GM18870 (cell line): ENCODE measurements around the gene FXYD2.

Experiments
- ATAC-seq: cut with Tn5 transposase; IDR thresholded peaks from one replicate; pipeline ENCODE4 v1.9.1; 2021; ENCODE audit warnings: moderate library complexity; ENCODE audit not compliant: unreplicated experiment

FXYD2 gene

GRCh38 chr11:117836077-117836960 lies 11.8 kb upstream of the FXYD2 start:
- no peak for ATAC-seq

DNA sequence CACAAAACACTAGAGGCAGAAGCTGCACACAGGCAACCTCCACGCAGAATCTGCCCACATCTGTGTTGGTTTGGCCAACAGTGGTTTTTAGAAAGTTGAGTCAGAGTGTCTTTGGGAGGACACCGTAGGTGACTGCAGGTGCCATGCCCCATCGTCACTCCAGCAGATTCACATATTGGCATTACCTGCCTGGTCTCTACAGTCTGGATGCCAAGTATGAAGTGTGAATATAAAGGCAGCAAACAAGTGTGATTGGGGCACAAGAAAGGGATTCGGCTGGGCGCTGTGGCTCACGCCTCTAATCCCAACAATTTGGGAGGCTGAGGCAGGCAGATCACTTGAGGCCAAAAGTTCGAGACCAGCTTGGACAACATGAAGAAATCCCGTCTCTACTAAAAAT lies 11.0 kb upstream of the FXYD2 start:
- ATAC-seq = no peak

DNA sequence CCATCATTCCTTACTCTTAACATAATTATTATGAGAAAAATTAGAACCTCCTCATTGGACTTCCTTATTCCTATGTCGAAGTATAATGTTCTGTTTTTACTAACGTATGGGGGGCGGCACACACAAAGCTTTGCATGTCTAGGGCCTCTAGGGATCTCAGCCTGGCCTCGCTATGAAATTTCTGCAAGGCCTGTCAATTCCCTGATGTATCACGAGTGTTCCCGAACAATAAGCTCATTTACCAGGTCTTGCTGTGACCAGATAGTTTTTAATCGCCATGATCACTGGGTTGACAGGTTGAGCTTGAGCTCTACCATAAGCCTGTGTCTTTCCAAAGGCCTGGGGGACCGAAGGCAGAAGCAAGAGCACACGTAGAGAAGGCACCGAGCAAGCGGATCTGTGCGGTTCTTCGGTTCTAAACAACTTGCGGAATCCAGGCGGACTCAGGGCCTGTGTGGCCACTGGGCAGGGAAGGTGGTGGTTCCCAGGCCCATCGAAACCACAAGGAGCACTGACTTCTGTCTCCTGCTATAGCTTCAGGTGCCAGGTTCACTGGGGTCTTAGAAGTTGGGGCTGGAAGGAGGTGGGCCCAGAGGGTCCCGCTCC lies 10.4 kb upstream of the FXYD2 start:
- no peak for ATAC-seq

DNA sequence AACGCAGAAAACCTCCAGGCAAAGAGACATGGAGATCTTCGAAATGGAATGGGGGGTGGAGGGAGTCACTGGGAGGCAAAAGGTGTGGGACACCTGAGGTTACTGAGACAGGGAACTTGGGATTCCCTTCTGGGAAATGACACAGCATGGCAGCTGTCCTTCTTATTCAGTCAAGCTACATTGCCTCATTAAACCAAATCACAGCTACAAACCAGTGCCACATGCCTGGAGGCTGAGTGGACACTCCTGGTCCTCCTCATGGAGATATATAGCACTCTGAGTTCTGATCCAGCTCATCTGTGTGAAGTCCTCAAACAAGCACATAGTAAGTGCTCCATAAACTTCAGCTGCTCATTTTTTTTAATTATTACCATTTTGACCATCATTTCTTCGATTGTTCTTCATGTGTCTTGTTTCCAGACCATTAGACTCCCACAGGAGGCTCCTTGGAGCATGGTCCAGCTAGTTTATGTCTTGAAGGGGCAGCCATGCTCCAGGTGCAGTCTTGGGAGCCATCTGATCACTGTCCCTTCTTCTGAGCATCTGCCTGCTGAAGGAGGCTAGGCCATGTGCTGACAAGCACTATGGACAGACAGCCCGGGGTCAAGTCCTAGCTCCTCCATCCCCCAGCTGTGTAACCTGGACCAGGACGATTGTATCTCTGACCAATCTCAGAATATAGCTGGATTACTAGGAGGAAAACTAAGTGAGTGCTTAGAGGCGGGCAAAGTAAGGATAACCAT lies 9.7 kb upstream of the FXYD2 start:
- no peak for ATAC-seq

DNA sequence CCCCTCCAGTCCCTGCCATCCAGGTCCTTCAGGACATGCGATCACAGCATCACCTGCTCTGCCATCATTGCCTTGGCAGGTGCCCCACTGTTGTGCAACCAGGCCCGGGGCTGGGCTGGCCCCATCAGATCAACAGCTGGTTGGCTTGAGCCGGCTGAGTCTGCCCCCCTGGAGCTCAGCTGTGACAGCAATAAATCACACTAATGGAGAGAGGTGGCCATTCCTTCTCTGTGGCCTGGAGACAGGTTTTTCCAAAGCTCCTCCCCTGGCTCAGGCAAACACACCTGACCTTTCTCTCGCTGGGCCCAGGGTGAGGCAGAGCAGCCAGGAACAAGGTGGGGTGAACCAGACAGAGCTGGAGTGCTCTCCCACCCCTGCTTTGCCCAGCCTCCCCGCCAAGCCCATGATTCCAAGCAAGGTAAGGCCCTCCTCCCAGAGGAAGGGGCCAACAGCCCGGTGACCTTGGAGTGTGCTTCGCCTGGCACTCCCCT lies 8.9 kb upstream of the FXYD2 start:
- ATAC-seq = no peak

GRCh38 chr11:117832511-117832910 lies 8.0 kb upstream of the FXYD2 start:
- no peak for ATAC-seq

- no peak for ATAC-seq
Measured at GRCh38 chr11:117831661-117832415, 7.3 kb upstream of the FXYD2 start.

- ATAC-seq = no peak
Measured at GRCh38 chr11:117830674-117831351, 6.3 kb upstream of the FXYD2 start.

- ATAC-seq = no peak
Measured at GRCh38 chr11:117830072-117830471, 5.5 kb upstream of the FXYD2 start.

DNA sequence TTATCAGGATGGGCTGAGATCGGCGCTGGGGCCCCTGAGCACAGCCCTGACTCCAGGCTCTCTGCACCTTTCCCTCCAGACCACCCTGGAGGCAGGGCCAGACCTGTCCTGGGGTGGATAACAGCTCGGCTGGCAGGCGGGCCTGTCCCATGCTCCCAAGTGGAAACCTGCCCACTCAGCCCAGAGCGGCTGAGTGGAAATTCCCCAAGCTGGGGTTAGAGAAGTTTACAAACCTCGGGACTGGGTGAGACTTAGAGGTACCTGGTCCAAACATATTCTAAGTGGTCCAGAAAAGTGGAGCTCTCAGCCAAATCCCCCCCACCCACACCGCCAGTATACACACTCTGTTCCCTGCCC lies 4.8 kb upstream of the FXYD2 start:
- ATAC-seq = no peak

DNA sequence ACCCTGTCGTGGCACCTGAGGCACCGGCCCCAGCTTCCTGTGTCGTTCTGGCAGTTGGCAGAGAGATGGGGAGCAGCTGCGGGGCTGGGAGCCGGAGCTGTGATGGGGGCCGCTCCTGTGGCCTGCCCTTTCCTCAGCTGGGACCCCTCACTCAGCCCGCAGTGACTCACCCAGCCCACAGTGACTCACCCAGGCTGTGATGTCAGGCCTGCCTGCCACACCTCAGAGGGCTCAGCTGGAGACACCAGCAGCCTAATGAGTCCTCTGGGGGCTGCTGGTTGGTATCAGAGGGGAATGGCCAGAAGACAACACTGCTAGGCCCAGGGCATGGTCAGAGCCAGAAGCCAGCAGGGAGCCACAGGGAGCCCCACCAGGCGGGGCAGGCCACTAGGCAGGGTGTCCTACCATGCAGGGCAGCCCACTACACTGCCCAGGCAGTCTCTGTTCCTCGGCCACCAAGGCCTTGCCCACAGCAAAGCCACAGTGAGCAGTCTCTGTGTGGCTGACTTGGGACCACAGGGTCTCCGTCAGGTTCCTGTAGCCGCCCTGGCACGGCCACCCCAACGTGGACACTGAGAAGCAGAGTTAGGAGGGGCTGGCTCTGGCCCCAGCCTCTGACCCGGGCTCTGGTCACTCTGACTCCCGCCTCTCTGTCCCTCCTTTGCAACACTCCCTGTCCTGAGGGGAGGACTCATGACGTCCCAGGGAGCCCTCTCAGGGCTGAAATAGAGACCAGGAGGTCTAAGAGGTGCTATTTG lies 4.2 kb upstream of the FXYD2 start:
- no peak for ATAC-seq

DNA sequence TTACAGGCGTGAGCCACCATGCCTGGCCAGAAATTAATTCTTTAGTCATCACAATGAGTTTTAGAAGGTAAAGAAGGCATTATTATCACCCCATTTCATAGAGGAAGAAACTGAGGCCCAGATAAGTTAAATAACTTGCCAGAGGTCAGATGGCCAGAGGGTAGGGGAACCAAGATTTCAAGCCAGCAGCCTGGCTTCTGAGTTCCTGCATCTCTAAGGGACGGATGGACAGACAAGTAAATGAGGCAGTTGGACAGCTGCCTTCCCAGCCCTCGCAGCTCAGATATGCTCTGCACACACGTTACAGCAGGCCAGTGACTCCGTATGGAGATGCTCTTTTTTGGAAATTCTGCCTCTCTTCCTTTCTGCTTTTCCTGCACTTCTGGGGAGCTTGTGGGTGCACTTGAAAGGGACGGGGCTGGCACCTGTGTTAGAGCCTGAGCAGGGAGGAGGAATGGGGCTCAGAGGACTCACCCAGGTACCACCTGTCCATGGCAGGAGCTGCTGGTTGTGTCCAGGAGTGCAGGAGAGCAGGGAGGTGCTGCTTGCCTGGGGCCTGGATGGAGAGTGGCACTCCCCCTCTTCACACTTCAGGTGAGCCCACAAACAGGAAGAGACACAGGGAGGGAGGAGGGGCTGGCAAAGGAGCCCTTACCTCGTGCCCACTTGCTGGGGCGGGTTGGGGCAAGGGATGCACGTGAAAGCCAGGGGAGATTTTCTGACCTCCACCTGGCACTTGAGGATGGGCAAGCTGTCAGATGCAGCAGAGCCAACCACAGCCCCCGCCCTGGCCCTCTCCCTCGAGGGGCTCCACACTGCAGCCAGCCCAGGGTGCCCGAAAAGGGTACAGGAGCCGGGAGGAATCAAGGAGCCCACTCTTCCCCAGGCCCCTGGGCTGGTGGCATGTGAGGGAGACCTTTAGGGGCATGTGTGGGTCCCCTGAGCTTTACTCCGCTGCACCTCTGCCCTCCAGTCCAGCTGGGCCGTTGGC lies 3.3 kb upstream of the FXYD2 start:
- no peak for ATAC-seq

DNA sequence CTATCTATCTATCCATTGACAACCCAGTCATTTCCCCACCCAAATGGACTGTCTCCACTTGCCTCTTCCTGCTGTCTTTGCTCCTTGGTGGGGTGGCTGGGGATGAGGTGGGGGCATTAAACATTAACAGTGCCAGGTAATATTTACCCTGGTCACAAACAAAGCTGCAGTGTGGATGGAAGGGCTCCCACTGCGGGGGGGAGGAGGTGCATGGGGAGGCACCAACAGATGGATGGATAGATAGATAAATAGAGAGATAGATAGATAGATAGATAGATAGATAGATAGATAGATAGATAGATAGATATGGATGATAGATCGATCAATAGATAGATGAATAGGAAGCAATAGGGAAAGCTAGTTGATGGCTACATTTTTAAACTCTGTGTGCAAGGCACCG lies 2.3 kb upstream of the FXYD2 start:
- no peak for ATAC-seq

GRCh38 chr11:117826190-117826570 lies 1.6 kb upstream of the FXYD2 start:
- no peak for ATAC-seq

DNA sequence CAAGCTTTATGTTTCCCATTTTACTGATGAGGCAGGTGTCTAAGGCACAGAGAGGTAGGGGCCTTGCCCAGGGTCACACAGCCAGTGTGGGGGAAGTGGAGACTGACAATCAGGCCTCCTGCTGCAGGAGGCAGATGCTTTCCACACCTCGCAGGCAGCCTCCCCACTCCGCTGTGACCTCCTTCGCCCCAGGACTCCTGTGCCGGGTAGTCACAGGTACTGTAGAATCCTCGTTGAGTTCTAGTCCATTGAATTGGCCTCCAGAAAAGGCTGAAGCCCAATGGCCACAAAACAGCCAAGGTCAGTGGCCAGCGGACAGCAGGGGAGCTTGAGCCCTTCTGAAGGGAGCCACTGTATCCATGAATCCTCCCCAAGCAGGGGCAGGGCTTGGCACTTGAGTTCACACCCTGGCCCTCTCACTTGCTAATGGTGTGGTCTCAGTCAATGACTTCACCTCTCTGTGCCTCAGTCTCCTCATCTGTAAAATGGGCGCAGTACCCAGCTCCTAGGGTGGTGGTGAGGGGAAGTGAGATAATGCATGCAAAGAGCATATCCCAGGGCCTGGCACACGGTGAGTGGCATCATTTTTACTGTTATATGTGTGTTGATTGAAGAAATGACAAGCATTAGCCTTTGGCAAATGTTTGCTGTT lies 1.1 kb upstream of the FXYD2 start:
- ATAC-seq = no peak

- no peak for ATAC-seq
Measured at GRCh38 chr11:117823946-117824420, 561 bp downstream of the FXYD2 start.

GRCh38 chr11:117823294-117823945 lies 1.1 kb downstream of the FXYD2 start:
- ATAC-seq = no peak
